ENCODE results near the gene TGFB1. TPM values are rescaled to one million over a fixed set of nuclear protein-coding genes. Genes with fewer than 3 reads are reported as not detected.

TGFB1 gene
- polyA plus RNA-seq, 1 donor from 2014 or later, result not detected

DNA sequence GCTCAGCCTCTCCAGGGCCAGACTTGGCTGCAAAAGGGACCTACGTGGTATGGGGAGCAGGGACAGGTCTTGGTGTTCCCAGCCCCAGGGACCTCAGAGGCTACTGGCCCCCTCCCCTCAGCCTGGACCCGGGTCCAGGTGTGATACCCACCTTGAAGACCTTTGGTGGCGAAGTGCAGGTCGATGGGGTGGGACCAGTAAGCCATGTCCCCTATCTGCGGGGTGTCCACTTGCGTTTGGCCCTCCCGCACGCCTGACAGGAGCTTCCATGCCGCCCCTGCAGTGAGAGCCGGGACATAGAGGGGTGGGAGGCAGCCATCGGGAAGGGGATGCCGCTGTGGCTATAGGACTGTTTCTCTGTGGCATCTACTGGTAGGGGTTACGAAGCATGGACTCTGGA, 4.0 kb upstream of the TGFB1 start:
- H3K79me2 ChIP-seq (replicated peaks; ENCODE audit: insufficient read depth, low read length), result no peaks in the 10 kb centered on the region
- peaks cover 19% of the 10 kb centered on the region for H3K27me3 ChIP-seq (ENCODE audit: insufficient read depth, low read depth, low read length)
- TF ChIP-seq POLR2AphosphoS5 (IDR thresholded peaks at IDR 0.05) (no peak), SMC3 (conservative IDR thresholded peaks at IDR 0.05; ENCODE audit: poor library complexity) (no peak), EZH2 (IDR thresholded peaks at IDR 0.05; ENCODE audit: borderline replicate concordance, insufficient read depth, low read length, poor library complexity, severe bottlenecking) (no peak), RAD21 (conservative IDR thresholded peaks at IDR 0.05) (no peak), MXI1 (conservative IDR thresholded peaks at IDR 0.05; ENCODE audit: poor library complexity, severe bottlenecking) (no peak), EP300 (conservative IDR thresholded peaks at IDR 0.05; ENCODE audit: poor library complexity, severe bottlenecking) (no peak), TAF1 (IDR thresholded peaks at IDR 0.05; ENCODE audit: low read depth) (no peak)
- TF ChIP-seq, protein P1, sequence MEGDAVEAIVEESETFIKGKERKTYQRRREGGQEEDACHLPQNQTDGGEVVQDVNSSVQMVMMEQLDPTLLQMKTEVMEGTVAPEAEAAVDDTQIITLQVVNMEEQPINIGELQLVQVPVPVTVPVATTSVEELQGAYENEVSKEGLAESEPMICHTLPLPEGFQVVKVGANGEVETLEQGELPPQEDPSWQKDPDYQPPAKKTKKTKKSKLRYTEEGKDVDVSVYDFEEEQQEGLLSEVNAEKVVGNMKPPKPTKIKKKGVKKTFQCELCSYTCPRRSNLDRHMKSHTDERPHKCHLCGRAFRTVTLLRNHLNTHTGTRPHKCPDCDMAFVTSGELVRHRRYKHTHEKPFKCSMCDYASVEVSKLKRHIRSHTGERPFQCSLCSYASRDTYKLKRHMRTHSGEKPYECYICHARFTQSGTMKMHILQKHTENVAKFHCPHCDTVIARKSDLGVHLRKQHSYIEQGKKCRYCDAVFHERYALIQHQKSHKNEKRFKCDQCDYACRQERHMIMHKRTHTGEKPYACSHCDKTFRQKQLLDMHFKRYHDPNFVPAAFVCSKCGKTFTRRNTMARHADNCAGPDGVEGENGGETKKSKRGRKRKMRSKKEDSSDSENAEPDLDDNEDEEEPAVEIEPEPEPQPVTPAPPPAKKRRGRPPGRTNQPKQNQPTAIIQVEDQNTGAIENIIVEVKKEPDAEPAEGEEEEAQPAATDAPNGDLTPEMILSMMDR (IDR thresholded peaks at IDR 0.05; ENCODE audit: poor library complexity, severe bottlenecking), result no peak
- TF ChIP-seq, protein P2, sequence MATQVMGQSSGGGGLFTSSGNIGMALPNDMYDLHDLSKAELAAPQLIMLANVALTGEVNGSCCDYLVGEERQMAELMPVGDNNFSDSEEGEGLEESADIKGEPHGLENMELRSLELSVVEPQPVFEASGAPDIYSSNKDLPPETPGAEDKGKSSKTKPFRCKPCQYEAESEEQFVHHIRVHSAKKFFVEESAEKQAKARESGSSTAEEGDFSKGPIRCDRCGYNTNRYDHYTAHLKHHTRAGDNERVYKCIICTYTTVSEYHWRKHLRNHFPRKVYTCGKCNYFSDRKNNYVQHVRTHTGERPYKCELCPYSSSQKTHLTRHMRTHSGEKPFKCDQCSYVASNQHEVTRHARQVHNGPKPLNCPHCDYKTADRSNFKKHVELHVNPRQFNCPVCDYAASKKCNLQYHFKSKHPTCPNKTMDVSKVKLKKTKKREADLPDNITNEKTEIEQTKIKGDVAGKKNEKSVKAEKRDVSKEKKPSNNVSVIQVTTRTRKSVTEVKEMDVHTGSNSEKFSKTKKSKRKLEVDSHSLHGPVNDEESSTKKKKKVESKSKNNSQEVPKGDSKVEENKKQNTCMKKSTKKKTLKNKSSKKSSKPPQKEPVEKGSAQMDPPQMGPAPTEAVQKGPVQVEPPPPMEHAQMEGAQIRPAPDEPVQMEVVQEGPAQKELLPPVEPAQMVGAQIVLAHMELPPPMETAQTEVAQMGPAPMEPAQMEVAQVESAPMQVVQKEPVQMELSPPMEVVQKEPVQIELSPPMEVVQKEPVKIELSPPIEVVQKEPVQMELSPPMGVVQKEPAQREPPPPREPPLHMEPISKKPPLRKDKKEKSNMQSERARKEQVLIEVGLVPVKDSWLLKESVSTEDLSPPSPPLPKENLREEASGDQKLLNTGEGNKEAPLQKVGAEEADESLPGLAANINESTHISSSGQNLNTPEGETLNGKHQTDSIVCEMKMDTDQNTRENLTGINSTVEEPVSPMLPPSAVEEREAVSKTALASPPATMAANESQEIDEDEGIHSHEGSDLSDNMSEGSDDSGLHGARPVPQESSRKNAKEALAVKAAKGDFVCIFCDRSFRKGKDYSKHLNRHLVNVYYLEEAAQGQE (IDR thresholded peaks at IDR 0.05; ENCODE audit: borderline replicate concordance), result no peak
- H3K4me2 ChIP-seq (ENCODE audit: low read length), result no peak overlapping the region
- H3F3A ChIP-seq (ENCODE audit: insufficient read depth, low read length, poor library complexity, severe bottlenecking), result no peaks in the 10 kb centered on the region
- H3K9me2 ChIP-seq (ENCODE audit: insufficient read depth, low read length), result no peaks in the 10 kb centered on the region
- H4K20me1 ChIP-seq (ENCODE audit: insufficient read depth), result no peaks in the 10 kb centered on the region
- H3K4me3 ChIP-seq (ENCODE audit: low read length), result no peak overlapping the region
- no peak overlapping the region for H3K27ac ChIP-seq (ENCODE audit: low read length)
- no peaks in the 10 kb centered on the region for H3K9me3 ChIP-seq (ENCODE audit: low read length)
- H3K9ac ChIP-seq (ENCODE audit: low read length), result no peak overlapping the region
- no peaks in the 10 kb centered on the region for H3K36me3 ChIP-seq (ENCODE audit: insufficient read depth, low read length)
- no peak overlapping the region for H2AFZ ChIP-seq (ENCODE audit: low read depth, low read length)

DNA sequence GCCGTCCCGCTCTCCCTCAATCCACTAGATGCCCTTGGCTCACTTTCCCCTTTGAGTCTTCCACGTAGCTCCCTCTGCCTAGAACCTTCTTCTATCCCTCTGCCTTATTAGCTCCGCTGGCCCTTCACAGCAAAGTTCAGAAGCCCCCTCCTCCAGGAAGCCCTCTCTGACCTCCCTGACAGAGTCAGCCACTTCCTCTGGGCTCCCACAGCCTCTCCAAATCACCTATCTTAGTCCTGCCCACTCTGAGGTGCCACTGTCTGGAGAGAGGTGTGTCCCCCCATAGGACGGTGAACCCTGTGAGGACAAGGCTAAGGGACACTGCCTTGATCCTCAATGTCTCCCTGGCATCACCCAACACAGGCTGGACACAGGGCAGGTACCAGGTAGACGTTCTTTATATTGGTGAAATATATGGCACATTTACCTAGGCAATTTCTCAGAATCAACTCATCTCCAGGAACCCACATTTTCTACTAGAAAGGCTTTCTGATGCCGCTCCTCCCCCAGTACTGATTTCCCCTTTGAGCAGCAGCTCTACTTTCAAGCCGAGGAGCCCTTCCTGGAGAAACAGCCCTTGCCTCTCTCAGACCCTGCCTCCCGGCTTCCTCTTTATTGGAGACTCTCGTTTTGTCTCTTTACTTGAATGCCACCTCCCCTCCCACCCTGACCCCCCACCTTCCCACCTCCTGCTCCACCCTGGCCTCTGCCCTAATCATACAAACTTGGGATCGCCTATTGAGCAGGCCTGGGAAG, 3.4 kb upstream of the TGFB1 start:
- no peaks in the 10 kb centered on the region for H3K79me2 ChIP-seq (replicated peaks; ENCODE audit: insufficient read depth, low read length)

More for the DNA sequence above, 3.4 kb upstream of the TGFB1 start:
- Histone ChIP-seq H4K20me1 (ENCODE audit: insufficient read depth) (no peaks in the 10 kb centered on the region), H3K9ac (ENCODE audit: low read length) (no peak overlapping the region), H3F3A (ENCODE audit: insufficient read depth, low read length, poor library complexity, severe bottlenecking) (no peaks in the 10 kb centered on the region), H3K27me3 (ENCODE audit: insufficient read depth, low read depth, low read length) (peaks cover 25% of the 10 kb centered on the region), H3K4me3 (ENCODE audit: low read length) (no peak overlapping the region), H3K9me2 (ENCODE audit: insufficient read depth, low read length) (no peaks in the 10 kb centered on the region), H3K36me3 (ENCODE audit: insufficient read depth, low read length) (no peaks in the 10 kb centered on the region), H3K27ac (ENCODE audit: low read length) (no peak overlapping the region), H2AFZ (ENCODE audit: low read depth, low read length) (no peak overlapping the region), H3K4me2 (ENCODE audit: low read length) (no peak overlapping the region), H3K9me3 (ENCODE audit: low read length) (no peaks in the 10 kb centered on the region)
- TF ChIP-seq EZH2 (IDR thresholded peaks at IDR 0.05; ENCODE audit: borderline replicate concordance, insufficient read depth, low read length, poor library complexity, severe bottlenecking) (no peak), SMC3 (conservative IDR thresholded peaks at IDR 0.05; ENCODE audit: poor library complexity) (no peak), RAD21 (conservative IDR thresholded peaks at IDR 0.05) (no peak), TAF1 (IDR thresholded peaks at IDR 0.05; ENCODE audit: low read depth) (no peak), POLR2AphosphoS5 (IDR thresholded peaks at IDR 0.05) (no peak), EP300 (conservative IDR thresholded peaks at IDR 0.05; ENCODE audit: poor library complexity, severe bottlenecking) (no peak), MXI1 (conservative IDR thresholded peaks at IDR 0.05; ENCODE audit: poor library complexity, severe bottlenecking) (no peak)
- TF ChIP-seq, protein P2 (IDR thresholded peaks at IDR 0.05; ENCODE audit: borderline replicate concordance), result no peak
- TF ChIP-seq, protein P1 (IDR thresholded peaks at IDR 0.05; ENCODE audit: poor library complexity, severe bottlenecking), result no peak

All from neural cell (in vitro differentiated cells).